Measurements from ENCODE around the gene PARL.

Gene PARL

GRCh38 chr3:183822631-183823030, 62.0 kb downstream of the PARL start:
- in situ Hi-C loops (cut with HindIII; ENCODE audit: low sequenced_read_pairs), result no loop called here

DNA sequence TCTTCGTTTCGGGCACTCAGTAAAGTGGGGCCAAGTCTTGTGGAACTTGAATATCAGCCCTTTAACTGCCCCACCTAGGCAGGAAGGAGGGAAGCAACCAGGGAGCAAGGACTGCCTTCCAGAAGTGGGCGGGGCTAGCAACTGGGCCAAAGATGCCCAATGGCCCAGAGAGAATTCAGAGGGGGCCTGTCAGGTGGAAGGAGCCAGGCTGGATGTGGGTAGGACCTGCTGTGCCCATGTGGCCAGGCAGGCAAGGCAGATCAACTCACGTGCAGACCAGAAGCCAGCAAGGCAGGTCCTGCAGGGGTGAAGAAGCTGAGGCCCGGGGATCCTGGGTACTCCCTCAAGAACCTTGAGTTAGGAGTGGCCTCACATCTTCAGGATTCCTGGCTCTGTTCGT, 64.8 kb downstream of the PARL start:
- in situ Hi-C loops (cut with HindIII; ENCODE audit: low sequenced_read_pairs), result no loop called here

- in situ Hi-C loops (cut with HindIII; ENCODE audit: low sequenced_read_pairs), result no loop called here
These were observed 65.7 kb downstream of the PARL start for GRCh38 chr3:183818706-183819624.

- in situ Hi-C loops (cut with HindIII; ENCODE audit: low sequenced_read_pairs), result no loop called here
These were observed 66.5 kb downstream of the PARL start for GRCh38 chr3:183818041-183818620.

DNA sequence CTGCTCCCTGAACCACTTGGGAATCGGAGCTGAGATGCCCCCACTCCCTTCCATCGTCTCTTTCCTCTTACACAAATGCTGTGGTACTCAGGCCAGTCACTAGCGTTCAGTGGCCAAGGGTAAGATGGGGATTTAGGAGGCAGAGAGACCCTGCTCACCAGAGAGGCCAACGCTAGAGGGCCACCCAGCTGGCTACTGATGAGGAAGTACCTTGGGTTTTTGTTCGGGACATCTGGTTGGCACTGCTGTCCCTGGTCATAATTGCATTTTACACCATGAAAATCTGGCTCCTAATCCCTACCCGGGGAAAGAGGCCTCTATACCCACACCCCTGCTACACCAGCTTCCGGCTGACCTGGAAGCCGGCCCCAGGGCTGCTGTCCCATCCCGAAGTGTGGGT, 67.0 kb downstream of the PARL start:
- in situ Hi-C loops (cut with HindIII; ENCODE audit: low sequenced_read_pairs), result no loop called here

DNA sequence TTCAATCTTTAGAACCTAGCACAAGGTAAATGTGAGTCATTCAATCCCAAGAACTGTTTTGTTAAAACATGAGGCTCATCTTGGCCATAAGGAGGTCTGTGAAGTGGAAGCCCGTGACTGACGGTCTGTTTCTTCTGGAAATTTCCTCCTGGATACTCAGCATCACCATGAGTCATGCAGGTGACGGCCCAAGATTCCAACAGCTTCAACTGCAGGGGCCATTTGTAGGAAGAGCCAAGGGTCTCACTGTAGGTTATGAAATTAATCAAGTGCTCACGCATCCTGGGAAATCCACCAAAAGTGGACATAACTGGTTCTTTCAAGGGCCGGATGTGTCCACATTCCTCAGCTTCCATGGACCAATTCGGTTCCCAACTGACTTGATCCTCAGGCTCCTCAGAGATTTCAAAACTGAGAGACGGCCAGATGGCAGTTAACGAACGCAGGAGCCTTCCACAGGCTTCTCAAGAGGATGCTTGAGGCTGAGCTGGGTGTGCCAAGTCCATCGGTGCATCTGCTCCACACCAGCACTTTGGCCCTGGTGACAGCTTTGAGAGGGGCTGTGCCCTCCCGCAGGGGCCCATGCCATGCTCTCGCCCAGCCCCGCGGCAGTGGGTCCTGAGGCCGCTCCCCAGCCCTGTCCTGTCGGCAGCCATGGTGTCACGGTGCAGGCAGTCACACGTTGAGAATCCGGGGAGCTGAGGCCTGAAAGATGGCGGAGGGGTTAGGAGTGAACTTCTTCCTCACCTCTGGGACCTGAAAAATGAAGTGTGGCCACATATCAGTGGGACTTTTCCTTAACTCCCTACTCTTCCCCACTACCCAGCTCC, 67.8 kb downstream of the PARL start:
- in situ Hi-C loops (cut with HindIII; ENCODE audit: low sequenced_read_pairs), result no loop called here

DNA sequence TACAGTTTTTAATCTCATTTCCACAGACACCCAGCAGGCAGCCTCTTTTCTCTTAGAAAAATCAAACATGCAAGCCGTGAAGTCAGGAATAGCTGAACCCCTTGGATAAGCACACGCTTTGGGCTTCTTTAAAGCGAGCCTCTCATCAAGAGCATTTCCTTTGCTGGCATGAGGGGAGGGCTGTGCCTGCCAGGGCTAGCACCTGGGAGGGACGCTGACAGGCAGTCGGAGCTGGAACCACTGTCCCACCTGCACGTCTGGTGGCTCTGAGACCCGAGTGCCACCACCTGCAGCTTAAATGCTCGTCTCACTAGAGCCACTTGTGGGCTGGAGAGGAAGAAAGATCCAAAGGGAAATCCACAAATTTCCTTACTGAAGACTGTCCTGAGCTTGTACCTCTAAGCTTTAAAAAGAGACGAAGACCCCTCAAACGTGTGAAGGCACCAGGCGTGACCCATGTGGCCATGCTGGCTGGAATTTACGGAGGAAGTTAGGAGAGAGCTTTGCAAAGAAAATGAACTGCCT, 68.7 kb downstream of the PARL start:
- in situ Hi-C loops (cut with HindIII; ENCODE audit: low sequenced_read_pairs), result no loop called here

DNA sequence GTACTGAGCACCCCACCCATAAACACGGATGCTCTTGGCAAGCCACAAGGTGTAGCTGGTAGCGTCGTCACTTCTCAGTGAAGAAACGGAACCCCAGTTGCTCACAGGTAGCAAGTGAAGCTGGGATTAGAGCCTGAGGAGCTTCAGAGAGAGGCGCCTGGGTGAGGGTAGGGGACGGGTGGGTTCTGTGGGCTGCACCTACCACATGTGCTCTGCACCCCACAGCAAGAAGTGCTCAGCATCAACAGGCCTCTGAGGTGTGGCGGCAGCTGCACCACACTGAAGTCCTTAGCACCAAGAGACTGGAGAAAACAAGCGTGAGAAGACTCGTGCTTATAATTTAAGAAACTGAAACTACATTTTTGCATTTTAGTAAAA, 69.1 kb downstream of the PARL start:
- in situ Hi-C loops (cut with HindIII; ENCODE audit: low sequenced_read_pairs), result no loop called here

GRCh38 chr3:183814240-183814639, 70.4 kb downstream of the PARL start:
- in situ Hi-C loops (cut with HindIII; ENCODE audit: low sequenced_read_pairs), result no loop called here

GRCh38 chr3:183812761-183813445, 71.8 kb downstream of the PARL start:
- in situ Hi-C loops (cut with HindIII; ENCODE audit: low sequenced_read_pairs), result no loop called here

DNA sequence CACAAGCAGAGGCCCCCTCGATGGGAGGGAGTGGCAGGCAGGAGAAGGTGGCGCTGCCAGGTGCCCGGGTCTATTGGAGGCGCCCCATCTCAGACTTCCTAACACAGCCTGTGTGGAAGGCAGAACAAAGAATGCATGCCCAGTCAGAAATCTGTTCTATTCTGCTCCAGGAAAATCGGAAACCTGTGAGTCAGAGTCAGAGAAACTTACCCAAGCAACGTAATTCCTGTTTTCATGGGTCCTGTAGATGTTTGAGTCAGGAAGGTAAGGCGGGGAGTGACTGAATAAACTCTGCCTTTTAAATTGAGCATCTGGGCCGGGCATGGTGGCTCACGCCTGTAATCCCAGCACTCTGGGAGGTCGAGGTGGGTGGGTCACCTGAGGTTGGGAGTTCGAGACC, 73.0 kb downstream of the PARL start:
- in situ Hi-C loops (cut with HindIII; ENCODE audit: low sequenced_read_pairs), result no loop called here

- in situ Hi-C loops (cut with HindIII; ENCODE audit: low sequenced_read_pairs), result no loop called here
These were observed 73.8 kb downstream of the PARL start for GRCh38 chr3:183810643-183811594.

GRCh38 chr3:183809270-183809669, 75.4 kb downstream of the PARL start:
- in situ Hi-C loops (cut with HindIII; ENCODE audit: low sequenced_read_pairs), result no loop called here

- in situ Hi-C loops (cut with HindIII; ENCODE audit: low sequenced_read_pairs), result no loop called here
These were observed 76.3 kb downstream of the PARL start for GRCh38 chr3:183808355-183808754.

DNA sequence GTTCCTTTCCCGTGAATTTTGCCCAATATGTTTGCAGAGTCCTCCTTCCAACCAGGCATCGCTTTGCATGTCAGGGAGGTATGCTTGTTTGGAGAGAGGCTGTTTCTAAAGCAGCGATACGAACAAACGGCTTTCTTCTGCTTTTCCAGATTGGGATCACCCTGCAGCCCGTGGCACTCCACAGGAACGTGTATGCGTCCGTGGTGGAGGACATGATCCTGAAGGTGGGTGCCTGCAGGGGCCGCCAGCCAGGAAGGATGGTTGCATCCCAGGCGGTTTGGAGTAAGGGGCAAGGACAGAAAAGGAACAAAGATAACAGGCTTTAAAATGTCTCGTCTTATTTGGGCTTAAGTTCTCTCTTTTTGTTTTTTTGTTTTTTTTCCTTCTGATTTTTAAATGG, 76.8 kb downstream of the PARL start:
- in situ Hi-C loops (cut with HindIII; ENCODE audit: low sequenced_read_pairs), result no loop called here

DNA sequence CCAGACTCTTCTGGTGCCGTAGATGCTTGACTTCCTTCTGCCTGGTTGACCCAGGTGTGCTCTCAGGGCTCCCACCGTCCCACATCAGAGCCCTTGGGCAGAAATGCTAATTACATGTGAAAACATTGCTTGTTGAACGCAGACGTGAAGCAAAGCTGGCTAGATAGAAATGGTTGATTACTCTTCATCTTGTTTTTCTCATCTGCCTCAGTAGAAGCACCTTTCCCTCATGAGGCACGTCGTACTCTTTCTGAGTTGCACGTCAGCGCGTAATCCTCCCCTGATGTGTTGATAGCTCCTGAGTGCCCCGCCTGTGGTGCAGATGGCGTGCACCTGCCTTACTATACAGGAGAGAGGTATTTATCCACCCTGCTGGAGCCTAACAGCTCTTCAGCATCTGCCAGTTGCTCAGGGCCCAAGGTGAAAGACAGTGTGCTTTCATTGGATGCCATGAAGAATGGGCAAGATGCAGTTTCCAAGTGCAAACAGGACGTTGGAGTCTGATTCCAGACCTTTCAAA, 77.4 kb downstream of the PARL start:
- in situ Hi-C loops (cut with HindIII; ENCODE audit: low sequenced_read_pairs), result no loop called here

DNA sequence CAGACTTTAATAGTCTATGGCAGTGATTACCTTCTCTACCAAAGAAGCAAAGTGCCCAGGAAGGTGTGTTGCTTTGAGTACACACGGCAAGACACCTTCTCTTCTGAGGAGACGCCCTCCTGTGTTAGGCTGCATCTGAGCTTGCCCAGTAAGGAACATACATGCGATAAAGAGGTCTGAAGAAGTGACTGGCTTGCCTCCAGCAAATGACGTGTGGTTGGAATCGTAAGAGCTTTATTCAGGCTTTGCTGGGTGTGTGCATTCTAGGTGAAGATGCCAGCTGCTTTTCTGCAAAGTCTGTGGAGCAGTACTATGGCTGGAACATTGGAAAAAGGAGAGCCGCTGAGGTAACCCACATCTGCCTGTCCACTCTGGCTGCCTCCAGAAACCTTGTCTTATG, 81.7 kb downstream of the PARL start:
- in situ Hi-C loops (cut with HindIII; ENCODE audit: low sequenced_read_pairs), result no loop called here

DNA sequence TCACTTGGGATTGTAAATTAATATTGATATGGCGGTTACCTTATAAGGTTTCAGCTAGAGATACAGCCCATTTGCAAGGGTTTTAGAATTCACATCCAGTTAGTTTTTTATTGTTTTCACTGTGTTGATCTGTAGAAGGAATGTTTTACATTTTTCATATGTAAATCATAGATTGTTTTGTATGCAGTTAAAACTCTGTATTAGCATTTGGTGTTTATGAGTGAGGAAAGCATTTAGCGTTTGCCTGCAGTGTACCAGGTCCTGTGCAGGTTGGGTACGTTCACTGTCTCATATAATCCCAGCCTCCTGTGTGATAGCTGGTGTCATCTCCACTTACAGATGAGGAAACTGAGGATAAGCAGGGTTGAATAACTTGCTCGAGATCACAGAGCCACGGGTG, 83.1 kb downstream of the PARL start:
- in situ Hi-C loops (cut with HindIII; ENCODE audit: low sequenced_read_pairs), result no loop called here

DNA sequence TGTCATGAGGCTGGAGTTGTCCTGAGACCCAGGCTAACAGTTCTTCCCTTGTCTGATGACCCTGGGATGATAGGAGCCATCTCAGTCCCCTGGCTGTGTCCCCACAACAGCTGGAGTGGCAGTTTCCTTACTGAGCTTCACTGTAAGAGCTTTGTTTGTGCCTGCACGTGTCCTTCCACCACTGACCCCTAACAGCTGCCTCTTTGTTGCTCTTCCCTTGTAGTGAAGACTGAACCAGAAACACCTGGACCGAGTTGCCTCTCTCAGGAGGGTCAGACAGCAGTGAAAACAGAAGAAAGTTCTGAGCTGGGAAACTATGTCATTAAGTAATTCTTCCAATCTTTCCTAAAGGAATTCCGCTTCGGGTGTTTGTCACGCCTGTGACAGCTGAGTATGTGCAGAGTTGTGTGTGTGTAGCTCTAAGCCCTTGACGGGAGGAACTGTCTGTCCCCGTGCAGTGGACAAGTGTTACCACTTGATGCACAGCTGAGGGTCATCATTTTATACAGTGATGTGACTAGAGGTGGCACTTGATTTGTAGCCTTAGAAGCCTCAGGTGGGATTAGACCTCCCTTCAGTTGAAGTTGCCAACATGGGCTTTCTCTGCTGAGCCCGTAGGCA, 84.3 kb downstream of the PARL start:
- in situ Hi-C loops (cut with HindIII; ENCODE audit: low sequenced_read_pairs), result no loop called here
